H1 (cell line): ENCODE results near the gene EVPL. TPM values are rescaled to one million over a fixed set of nuclear protein-coding genes. Genes with fewer than 3 reads are reported as not detected.

ENCODE experiments used
- EP300 ChIP-seq, 2 experiments: IDR thresholded peaks; 1 replicate in 1 of 2; 2 replicates in 1 of 2; pipeline ENCODE4 v1.6.1; 2011 to 2012; ENCODE audit warnings: low read depth in 2 of 2, low read length in 2 of 2, mild to moderate bottlenecking in 2 of 2, borderline replicate concordance in 1 of 2, inconsistent platforms in 1 of 2, moderate library complexity in 1 of 2
- SP1 ChIP-seq: IDR thresholded peaks from 2 replicates; pipeline ENCODE4 v1.6.1; 2011; ENCODE audit warnings: low read depth, low read length
- polyA plus RNA-seq, 7 experiments: library from polyadenylated mRNA; depleted of rRNA in 3 of 7; stranded (reverse) in 5 of 7; unstranded in 2 of 7; fragments of >200 nt in 5 of 7; fragments of 200-250 nt in 2 of 7; gene quantifications; 1 replicate in 5 of 7; 2 replicates in 1 of 7; 4 replicates in 1 of 7; pipeline versions ENCODE4 v1.2.1 to v1.2.3, GENCODE V29; 2011 to 2013; ENCODE audit warnings: missing spikeins in 2 of 7, mixed read lengths in 2 of 7
- total RNA-seq: library from RNA; stranded (reverse); fragmentation: NEBNext Ultra II Directional; extraction: Animal tissue kit (Norgen Biotek cat#: 25700); gene quantifications from 2 replicates; pipeline ENCODE4 v1.2.1, GENCODE V29; 2021

EVPL gene
- total and polyA plus RNA-seq, 2 of the 8 experiments (the other 6 are each of a cell fraction or from before 2014, with no cell fraction given): 0.20 to 0.99 TPM

DNA sequence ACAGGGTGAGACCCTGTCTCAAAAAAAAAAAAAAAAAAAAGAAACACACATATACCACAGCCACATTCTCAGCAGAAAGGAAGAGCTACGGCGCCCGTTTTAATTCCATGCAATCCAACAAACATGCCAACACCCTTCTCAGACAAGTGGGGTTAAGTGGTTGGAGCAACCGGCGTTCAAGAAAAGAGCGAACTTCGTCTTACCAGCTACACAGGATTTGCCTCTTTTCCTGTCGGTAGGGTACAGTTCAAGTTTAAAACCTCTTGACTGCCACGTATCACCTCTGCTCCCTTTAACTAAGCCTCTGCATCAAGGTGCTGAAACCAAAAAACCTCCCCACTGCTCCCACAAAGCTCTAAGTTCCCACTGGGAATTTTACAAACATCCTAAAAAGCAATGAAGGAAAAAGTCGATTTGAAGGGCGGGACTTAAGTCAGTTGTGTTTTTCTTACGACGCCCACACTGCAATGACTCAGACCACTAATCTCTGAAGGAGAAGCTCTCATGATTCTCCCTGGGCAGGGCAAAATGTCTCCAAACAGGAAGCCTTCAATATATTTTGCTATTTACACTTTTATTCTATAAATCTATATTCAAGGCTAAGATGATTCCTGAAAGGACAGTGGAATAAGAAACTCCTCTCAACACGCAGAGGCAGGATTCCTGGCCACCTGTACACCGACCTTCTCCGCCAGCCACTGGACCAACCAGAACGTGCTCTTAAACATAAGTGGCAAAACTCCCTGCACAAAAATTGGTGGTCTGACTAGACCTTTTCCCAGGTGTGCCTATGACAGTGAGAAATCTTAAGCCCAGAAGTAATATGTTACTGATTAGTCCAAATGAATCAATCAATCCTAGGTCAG lies 26.4 kb upstream of the EVPL start (continued):
- TF ChIP-seq SP1 (no peak), EP300 (IDR thresholded peaks at IDR 0.05; ENCODE audit: borderline replicate concordance in 1 of 2, low read depth in 2 of 2, low read length in 2 of 2) (no peak)
